GM12878 (cell line): ENCODE data around the gene SLC35A4. TPM values are rescaled to one million over a fixed set of nuclear protein-coding genes. Genes with fewer than 3 reads are reported as not detected.

ENCODE experiments used
- ATAC-seq: fragments of 200-7000 bp; cut with Tn5 transposase; 3 replicates; pipeline ENCODE4 v1.9.1; 2020; ENCODE audit warnings: mild to moderate bottlenecking, moderate library complexity
- BruUV-seq: library from RNA; stranded (reverse); fragments of 400-500 nt; replicated peaks from 2 replicates; lab custom pipeline; 2021; lab: Mats Ljungman, UMichigan
- CTCF ChIA-PET: fragments of 300-600 bp; sonication (Branson Sonifier 250); formaldehyde crosslinking; extraction: SDS; loops from one replicate; lab custom pipeline; 2021; ENCODE audit warnings: inconsistent platforms; lab: Yijun Ruan, JAX
- POLR2A ChIA-PET: fragments of 350-600 bp; formaldehyde crosslinking; extraction: SDS; loops from one replicate; lab custom pipeline; 2021; ENCODE audit warnings: inconsistent platforms; lab: Charles Lee
- RAD21 ChIA-PET: fragments of 300-600 bp; sonication (Branson Sonifier 250); formaldehyde crosslinking; loops from one replicate; lab custom pipeline; 2023; ENCODE audit warnings: antibody characterized with exemption; ENCODE audit not compliant: unreplicated experiment; lab: Charles Lee
- SMC1A ChIA-PET: fragments of 300-600 bp; sonication (Branson Sonifier 250); formaldehyde crosslinking; loops from one replicate; lab custom pipeline; 2023; ENCODE audit not compliant: unreplicated experiment, uncharacterized antibody; lab: Charles Lee
- DNase-seq: peaks from one replicate; pipeline ENCODE4 v3.0.0-alpha.2; 2011; ENCODE audit warnings: low read depth, low spot score
- FAIRE-seq: peaks from 3 replicates; lab custom pipeline; 2011; peaks lifted over from hg19 to GRCh38; lab: Jason Lieb, UNC
- H2AFZ ChIP-seq: 2 replicates; pipeline ENCODE4 v1.6.0; 2011; ENCODE audit warnings: low read depth, low read length, control low read depth; ENCODE audit not compliant: control insufficient read depth
- H3K27ac ChIP-seq: 2 replicates; pipeline ENCODE4 v1.5.1; 2011; ENCODE audit warnings: control low read depth; ENCODE audit not compliant: control insufficient read depth, insufficient read depth
- H3K27me3 ChIP-seq, 2 experiments: replicated peaks in 1 of 2; 2 replicates each; pipeline versions ENCODE4 v1.6.0 to v1.6.1; 2011; ENCODE audit warnings: low read length in 1 of 2; ENCODE audit not compliant: control insufficient read depth in 2 of 2, insufficient read depth in 2 of 2
- H3K36me3 ChIP-seq, 2 experiments: 2 replicates each; pipeline ENCODE4 v1.5.1; 2011; ENCODE audit warnings: low read length in 1 of 2; ENCODE audit not compliant: control insufficient read depth in 2 of 2, insufficient read depth in 2 of 2
- H3K4me1 ChIP-seq: 2 replicates; pipeline ENCODE4 v1.6.1; 2011; ENCODE audit warnings: mild to moderate bottlenecking, low read length, moderate library complexity, mixed read lengths; ENCODE audit not compliant: control insufficient read depth, insufficient read depth
- H3K4me2 ChIP-seq: 2 replicates; pipeline ENCODE4 v1.6.0; 2011; ENCODE audit warnings: control low read depth; ENCODE audit not compliant: control insufficient read depth, insufficient read depth
- H3K4me3 ChIP-seq: fragments of 200-600 bp; sonication (generic); 2 replicates; pipeline ENCODE4 v1.5.1; 2016
- H3K79me2 ChIP-seq: 2 replicates; pipeline ENCODE4 v1.6.0; 2011; ENCODE audit warnings: low read length; ENCODE audit not compliant: control insufficient read depth, insufficient read depth
- H3K9ac ChIP-seq: 2 replicates; pipeline ENCODE4 v1.8.0; 2011; ENCODE audit warnings: low read length, control low read depth, mixed read lengths; ENCODE audit not compliant: control insufficient read depth, insufficient read depth
- H3K9me3 ChIP-seq: replicated peaks from 3 replicates; pipeline ENCODE4 v1.5.1; 2011; ENCODE audit warnings: mild to moderate bottlenecking, low read length; ENCODE audit not compliant: control insufficient read depth, insufficient read depth
- H4K20me1 ChIP-seq: 2 replicates; pipeline ENCODE4 v1.6.0; 2011; ENCODE audit not compliant: control insufficient read depth, insufficient read depth
- ATF7 ChIP-seq: fragments of 450-650 bp; IDR thresholded peaks from 2 replicates; pipeline ENCODE4 v1.6.1; 2016; ENCODE audit warnings: low read depth, mild to moderate bottlenecking
- CEBPZ ChIP-seq: fragments of 150-350 bp; IDR thresholded peaks from 2 replicates; pipeline ENCODE4 v1.6.1; 2016; ENCODE audit warnings: low read depth, low read length
- CHD2 ChIP-seq: IDR thresholded peaks from 2 replicates; pipeline ENCODE4 v1.6.1; 2011; ENCODE audit warnings: low read depth, low read length, improper control_type of control experiment, borderline replicate concordance
- E2F8 ChIP-seq: fragments of 450-650 bp; IDR thresholded peaks from 2 replicates; pipeline ENCODE4 v1.6.1; 2018; ENCODE audit warnings: mild to moderate bottlenecking, low read depth, moderate library complexity; ENCODE audit not compliant: partially characterized antibody
- EED ChIP-seq: sonication (generic); IDR thresholded peaks from 2 replicates; pipeline ENCODE4 v1.6.1; 2016; ENCODE audit warnings: antibody characterized with exemption, low read depth
- JUND ChIP-seq: IDR thresholded peaks from 2 replicates; pipeline ENCODE4 v1.6.1; 2012; ENCODE audit warnings: low read depth, mild to moderate bottlenecking, low read length, improper control_type of control experiment, moderate library complexity
- KAT2A ChIP-seq: conservative IDR thresholded peaks from 2 replicates; pipeline ENCODE4 v1.6.1; 2011; ENCODE audit warnings: low read depth, low read length; ENCODE audit not compliant: control insufficient read depth
- MXI1 ChIP-seq: fragments of 150-350 bp; IDR thresholded peaks from 2 replicates; pipeline ENCODE4 v1.6.1; 2011; ENCODE audit warnings: low read depth, mild to moderate bottlenecking, inconsistent platforms, low read length, improper control_type of control experiment
- PBX3 ChIP-seq: IDR thresholded peaks from 2 replicates; pipeline ENCODE4 v1.6.1; 2011; ENCODE audit warnings: mild to moderate bottlenecking, low read depth, low read length, moderate library complexity; ENCODE audit not compliant: insufficient replicate concordance
- RAD21 ChIP-seq: IDR thresholded peaks from 2 replicates; pipeline ENCODE4 v1.6.1; 2011; ENCODE audit warnings: mild to moderate bottlenecking, low read depth, low read length, moderate library complexity; ENCODE audit not compliant: insufficient read depth
- RCOR1 ChIP-seq: conservative IDR thresholded peaks from 2 replicates; pipeline ENCODE4 v1.6.1; 2012; ENCODE audit warnings: low read depth, low read length, improper control_type of control experiment
- STAT3 ChIP-seq: IDR thresholded peaks from 2 replicates; pipeline ENCODE4 v1.6.1; 2011; ENCODE audit warnings: low read depth, low read length, improper control_type of control experiment
- SUPT20H ChIP-seq: IDR thresholded peaks from 2 replicates; pipeline ENCODE4 v1.6.1; 2011; ENCODE audit warnings: low read depth, mild to moderate bottlenecking, low read length, moderate library complexity, borderline replicate concordance; ENCODE audit not compliant: control insufficient read depth
- SUZ12 ChIP-seq: fragments of 200-600 bp; sonication (generic); IDR thresholded peaks from one replicate; pipeline ENCODE4 v1.6.1; 2018; ENCODE audit warnings: antibody characterized with exemption, mild to moderate bottlenecking; ENCODE audit not compliant: unreplicated experiment
- TARDBP ChIP-seq: IDR thresholded peaks from 2 replicates; pipeline ENCODE4 v1.6.1; 2016; ENCODE audit warnings: borderline replicate concordance
- TCF7 ChIP-seq: IDR thresholded peaks from 2 replicates; pipeline ENCODE4 v1.6.1; 2014; ENCODE audit warnings: antibody characterized with exemption, borderline replicate concordance
- ZNF207 ChIP-seq: fragments of 450-650 bp; IDR thresholded peaks from 2 replicates; pipeline ENCODE4 v1.6.1; 2014; ENCODE audit warnings: antibody characterized with exemption, mild to moderate bottlenecking, borderline replicate concordance
- ZNF24 ChIP-seq: fragments of 450-650 bp; IDR thresholded peaks from 2 replicates; pipeline ENCODE4 v1.6.1; 2017; ENCODE audit warnings: antibody characterized with exemption, mild to moderate bottlenecking
- WGBS: methylation state at CpG from one replicate; pipeline ENCODE4 v1.1.6; 2016; ENCODE audit warnings: low lambda C conversion rate; ENCODE audit not compliant: insufficient replicate concordance, insufficient coverage; ENCODE audit errors: missing lambda C conversion rate; 5-methylcytosine and 5-hydroxymethylcytosine counted together
- in situ Hi-C: fragments of 300-500 bp; cut with MboI; formaldehyde crosslinking; loops from 9 replicates; pipeline ENCODE4 v1.14.3; 2018; ENCODE audit warnings: mixed read lengths
- intact Hi-C: fragments of 100-400 bp; cut with micrococcal nuclease; formaldehyde crosslinking; loops from one replicate; pipeline ENCODE4 v1.14.2; 2022; ENCODE audit not compliant: unreplicated experiment
- polyA plus RNA-seq, 11 experiments: library from polyadenylated mRNA; depleted of rRNA in 4 of 11; unstranded in 6 of 11; stranded (reverse) in 5 of 11; fragments of >200 nt; fragmentation: Nextera tagmentation in 4 of 11; fragmentation: Illumina TruSeq in 1 of 11; extraction: Ambion mirVana in 4 of 11; extraction: Trizol in 1 of 11; gene quantifications; 1 replicate in 1 of 11; 2 replicates in 10 of 11; pipeline versions ENCODE4 v1.2.1 to v1.2.3, GENCODE V29; 2011 to 2016; ENCODE audit warnings: inconsistent platforms in 2 of 11, missing spikeins in 2 of 11, low read depth in 1 of 11
- total RNA-seq, 4 experiments: library from RNA; depleted of rRNA in 3 of 4; stranded (reverse); fragments of >200 nt in 3 of 4; fragmentation: Illumina TruSeq in 1 of 4; extraction: Trizol in 1 of 4; gene quantifications; 2 replicates each; pipeline versions ENCODE4 v1.2.1 to v1.2.3, GENCODE V29; 2013 to 2021

The SLC35A4 gene
- total and polyA plus RNA-seq, 10 of the 15 experiments (the other 5 are each of a cell fraction or from before 2014, with no cell fraction given) = 23.8 to 167 (median 114) TPM

GRCh38 chr5:140556438-140556837 lies 8.2 kb upstream of the SLC35A4 start:
- FAIRE-seq (no peak), DNase-seq (no peak), ATAC-seq (peak; percentile 3)
- H3K27ac ChIP-seq = peak overlapping the region; percentile 95
- 0% methylated on average over 6 of the region's 6 CpGs for WGBS
- no peaks in the 10 kb centered on the region for H3K27me3 ChIP-seq
- no peaks in the 10 kb centered on the region for H4K20me1 ChIP-seq
- H3K4me3 ChIP-seq = peak overlapping the region; percentile 91
- intact Hi-C loops (loop anchor here (2.0 kb wide), 1 partner anchor 24 kb away; no protein-coding TSS in a partner anchor), in situ Hi-C loops (no loop called here)
- H3K36me3 ChIP-seq = peaks cover 5 to 15% of the 10 kb centered on the region in 2 experiments
- RAD21 ChIA-PET = interaction anchor here (1.0 to 1.1 kb wide), 3 partner anchors 9 to 154 kb away, joined by 3 read pairs; partner anchors contain the start of gene EIF4EBP3
- CTCF ChIA-PET = interaction anchor here (0.8 to 1.6 kb wide), 2 partner anchors 8 to 9 kb away, joined by 4 to 9 read pairs; partner anchors contain the start of gene EIF4EBP3
- no TSS peak for BruUV-seq
- no peak for TF ChIP-seq CHD2
- TF ChIP-seq ATF7 = no peak
- TF ChIP-seq ZNF207 = no peak
- no peak for TF ChIP-seq CEBPZ
- no peak for TF ChIP-seq E2F8
- TF ChIP-seq STAT3 = no peak
- TF ChIP-seq MXI1 = no peak
- TF ChIP-seq JUND = no peak
- TF ChIP-seq RCOR1 = no peak
- TF ChIP-seq EED = no peak
- no peak for TF ChIP-seq SUPT20H
- TF ChIP-seq TCF7 = no peak
- no peak for TF ChIP-seq PBX3
- no peak for TF ChIP-seq TARDBP
- no peak for TF ChIP-seq KAT2A
- TF ChIP-seq RAD21 = no peak
- TF ChIP-seq SUZ12 = no peak
- no peak for TF ChIP-seq ZNF24
- SMC1A ChIA-PET = no interaction called here
- peaks cover 49% of the 10 kb centered on the region for H3K79me2 ChIP-seq
- H2AFZ ChIP-seq = no peak overlapping the region
- peak overlapping the region; percentile 82 for H3K4me2 ChIP-seq
- POLR2A ChIA-PET = interaction anchor here (0.8 to 1.8 kb wide), 3 partner anchors 9 to 82 kb away, joined by 4 to 23 read pairs (median 10); partner anchors contain the start of genes EIF4EBP3 and TMCO6
- H3K4me1 ChIP-seq = peaks cover 22% of the 10 kb centered on the region
- H3K9me3 ChIP-seq = no peaks in the 10 kb centered on the region
- peak overlapping the region; percentile 89 for H3K9ac ChIP-seq
